ENCODE data around the gene ZCCHC24.

Gene ZCCHC24

GRCh38 chr10:79409038-79409725 is 36.2 kb downstream of the ZCCHC24 start:
- DNase-seq = no peak

- DNase-seq = no peak
Observed at GRCh38 chr10:79407811-79408795, 37.3 kb downstream of the ZCCHC24 start.

GRCh38 chr10:79407423-79407796 is 38.0 kb downstream of the ZCCHC24 start:
- DNase-seq = no peak

- no peak for DNase-seq
Observed at GRCh38 chr10:79406683-79407422, 38.6 kb downstream of the ZCCHC24 start.

- no peak for DNase-seq
Observed at GRCh38 chr10:79405995-79406515, 39.4 kb downstream of the ZCCHC24 start.

- DNase-seq = no peak
Observed at GRCh38 chr10:79405221-79405994, 40.0 kb downstream of the ZCCHC24 start.

- DNase-seq = no peak
Observed at GRCh38 chr10:79404690-79405131, 40.7 kb downstream of the ZCCHC24 start.

GRCh38 chr10:79404231-79404609 is 41.2 kb downstream of the ZCCHC24 start:
- DNase-seq = no peak

- no peak for DNase-seq
Observed at GRCh38 chr10:79403441-79404230, 41.8 kb downstream of the ZCCHC24 start.

GRCh38 chr10:79402951-79403350 is 42.5 kb downstream of the ZCCHC24 start:
- no peak for DNase-seq

GRCh38 chr10:79402625-79402946 is 42.8 kb downstream of the ZCCHC24 start:
- no peak for DNase-seq

GRCh38 chr10:79401015-79401921 is 44.2 kb downstream of the ZCCHC24 start:
- DNase-seq = no peak

GRCh38 chr10:79400146-79401004 is 45.0 kb downstream of the ZCCHC24 start:
- DNase-seq = no peak

GRCh38 chr10:79399223-79399831 is 46.1 kb downstream of the ZCCHC24 start:
- no peak for DNase-seq

GRCh38 chr10:79398642-79399041 is 46.8 kb downstream of the ZCCHC24 start:
- no peak for DNase-seq

- DNase-seq = no peak
Observed at GRCh38 chr10:79397575-79398303, 47.7 kb downstream of the ZCCHC24 start.

- DNase-seq = no peak
Observed at GRCh38 chr10:79397051-79397450, 48.4 kb downstream of the ZCCHC24 start.

- no peak for DNase-seq
Observed at GRCh38 chr10:79396520-79396919, 48.9 kb downstream of the ZCCHC24 start.

Measured in NCI-H1048 (cell line).